Cardiac muscle cell (in vitro differentiated cells and primary cell): ENCODE data around the gene MT3. TPM values are rescaled to one million over a fixed set of nuclear protein-coding genes. Genes with fewer than 3 reads are reported as not detected.

Experiments
- DNase-seq, 2 donors: peaks; one replicate each; pipeline versions ENCODE4 v3.0.0 to v3.0.0-alpha.2; 2010 to 2017; ENCODE audit warnings: low read depth in 1 of 2, low spot score in 1 of 2
- H3K27ac ChIP-seq: fragments of 200-600 bp; sonication (generic); 2 replicates; pipeline ENCODE4 v1.5.1; 2016
- H3K27me3 ChIP-seq: fragments of 200-600 bp; sonication (generic); 2 replicates; pipeline ENCODE4 v1.6.0; 2016; ENCODE audit warnings: control low read depth
- H3K36me3 ChIP-seq: fragments of 200-600 bp; sonication (generic); 2 replicates; pipeline ENCODE4 v1.5.1; 2016; ENCODE audit warnings: control low read depth
- H3K4me1 ChIP-seq: fragments of 200-600 bp; sonication (generic); 2 replicates; pipeline ENCODE4 v1.8.1; 2017; ENCODE audit warnings: low read depth, mild to moderate bottlenecking, mixed run types
- H3K4me3 ChIP-seq: fragments of 200-600 bp; sonication (generic); 2 replicates; pipeline ENCODE4 v1.5.1; 2016; ENCODE audit warnings: mild to moderate bottlenecking
- H3K9me3 ChIP-seq: fragments of 200-600 bp; sonication (generic); 2 replicates; pipeline ENCODE4 v1.5.1; 2017; ENCODE audit warnings: low read depth, mild to moderate bottlenecking, control low read depth
- polyA plus RNA-seq: library from polyadenylated mRNA; unstranded; fragments of >200 nt; fragmentation: Nextera tagmentation; extraction: Ambion mirVana; gene quantifications from 2 replicates; pipeline ENCODE4 v1.2.1, GENCODE V29; 2016
- total RNA-seq: library from RNA; depleted of rRNA; stranded (reverse); fragments of >200 nt; gene quantifications from 2 replicates; pipeline ENCODE4 v1.2.3, GENCODE V29; 2016
- TF ChIP-seq, protein P1 (sequence below): IDR thresholded peaks from 2 replicates; pipeline ENCODE4 v1.5.1; 2012; ENCODE audit warnings: low read depth, mild to moderate bottlenecking, low read length

The MT3 gene
- total and polyA plus RNA-seq, 2 experiments from 2014 or later = 1.0 TPM; not detected in 1

DNA sequence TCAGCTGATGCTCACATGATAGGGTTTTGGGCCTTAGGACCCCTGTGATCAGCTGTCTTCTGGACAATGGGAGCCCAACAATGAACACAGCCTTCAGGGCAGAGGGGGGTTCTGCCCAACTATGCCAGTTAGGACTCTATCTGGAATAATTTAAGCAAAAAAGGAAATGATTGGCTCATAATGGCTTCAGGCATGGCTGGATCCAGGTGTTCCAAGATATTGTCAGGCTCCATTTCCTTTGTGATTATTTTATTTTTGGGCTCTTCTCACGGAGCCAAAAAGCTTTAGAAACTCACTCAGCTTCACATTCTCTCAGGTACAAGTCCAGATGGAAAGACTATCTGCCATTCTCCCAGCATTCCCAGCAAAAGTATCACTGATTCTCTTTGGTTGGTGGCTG is 16.1 kb downstream of the MT3 start:
- Histone ChIP-seq H3K4me1 (peaks cover 11% of the 10 kb centered on the region), H3K36me3 (no peaks in the 10 kb centered on the region), H3K27ac (no peak overlapping the region), H3K9me3 (no peaks in the 10 kb centered on the region), H3K27me3 (peaks cover 55% of the 10 kb centered on the region), H3K4me3 (no peak overlapping the region)
- TF ChIP-seq, protein P1, sequence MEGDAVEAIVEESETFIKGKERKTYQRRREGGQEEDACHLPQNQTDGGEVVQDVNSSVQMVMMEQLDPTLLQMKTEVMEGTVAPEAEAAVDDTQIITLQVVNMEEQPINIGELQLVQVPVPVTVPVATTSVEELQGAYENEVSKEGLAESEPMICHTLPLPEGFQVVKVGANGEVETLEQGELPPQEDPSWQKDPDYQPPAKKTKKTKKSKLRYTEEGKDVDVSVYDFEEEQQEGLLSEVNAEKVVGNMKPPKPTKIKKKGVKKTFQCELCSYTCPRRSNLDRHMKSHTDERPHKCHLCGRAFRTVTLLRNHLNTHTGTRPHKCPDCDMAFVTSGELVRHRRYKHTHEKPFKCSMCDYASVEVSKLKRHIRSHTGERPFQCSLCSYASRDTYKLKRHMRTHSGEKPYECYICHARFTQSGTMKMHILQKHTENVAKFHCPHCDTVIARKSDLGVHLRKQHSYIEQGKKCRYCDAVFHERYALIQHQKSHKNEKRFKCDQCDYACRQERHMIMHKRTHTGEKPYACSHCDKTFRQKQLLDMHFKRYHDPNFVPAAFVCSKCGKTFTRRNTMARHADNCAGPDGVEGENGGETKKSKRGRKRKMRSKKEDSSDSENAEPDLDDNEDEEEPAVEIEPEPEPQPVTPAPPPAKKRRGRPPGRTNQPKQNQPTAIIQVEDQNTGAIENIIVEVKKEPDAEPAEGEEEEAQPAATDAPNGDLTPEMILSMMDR = no peak
- no peak for DNase-seq

DNA sequence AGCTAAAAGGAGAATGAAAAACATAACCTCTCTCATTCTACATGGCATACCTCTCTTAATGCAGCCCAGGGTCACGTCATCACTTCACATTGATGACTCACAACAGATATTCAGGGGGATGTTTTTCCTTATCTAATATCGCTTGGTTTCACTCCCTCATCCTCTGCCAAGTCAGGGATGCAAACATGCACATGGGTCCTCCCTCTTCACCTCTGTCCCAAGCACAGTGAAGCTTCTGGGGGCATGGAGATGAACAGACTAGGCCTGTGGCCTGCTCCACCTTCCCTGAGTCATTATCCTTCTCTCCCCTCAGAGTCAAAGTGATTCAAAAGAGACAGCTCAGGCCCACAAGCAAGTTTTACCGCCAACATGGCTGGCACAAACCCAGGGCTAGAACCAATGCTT is 16.7 kb downstream of the MT3 start:
- H3K9me3 ChIP-seq = no peaks in the 10 kb centered on the region
- TF ChIP-seq, protein P1 = no peak
- H3K36me3 ChIP-seq = no peaks in the 10 kb centered on the region
- DNase-seq = no peak
- H3K4me3 ChIP-seq = no peak overlapping the region
- H3K4me1 ChIP-seq = peaks cover 11% of the 10 kb centered on the region
- no peak overlapping the region for H3K27ac ChIP-seq
- peaks cover 57% of the 10 kb centered on the region for H3K27me3 ChIP-seq

DNA sequence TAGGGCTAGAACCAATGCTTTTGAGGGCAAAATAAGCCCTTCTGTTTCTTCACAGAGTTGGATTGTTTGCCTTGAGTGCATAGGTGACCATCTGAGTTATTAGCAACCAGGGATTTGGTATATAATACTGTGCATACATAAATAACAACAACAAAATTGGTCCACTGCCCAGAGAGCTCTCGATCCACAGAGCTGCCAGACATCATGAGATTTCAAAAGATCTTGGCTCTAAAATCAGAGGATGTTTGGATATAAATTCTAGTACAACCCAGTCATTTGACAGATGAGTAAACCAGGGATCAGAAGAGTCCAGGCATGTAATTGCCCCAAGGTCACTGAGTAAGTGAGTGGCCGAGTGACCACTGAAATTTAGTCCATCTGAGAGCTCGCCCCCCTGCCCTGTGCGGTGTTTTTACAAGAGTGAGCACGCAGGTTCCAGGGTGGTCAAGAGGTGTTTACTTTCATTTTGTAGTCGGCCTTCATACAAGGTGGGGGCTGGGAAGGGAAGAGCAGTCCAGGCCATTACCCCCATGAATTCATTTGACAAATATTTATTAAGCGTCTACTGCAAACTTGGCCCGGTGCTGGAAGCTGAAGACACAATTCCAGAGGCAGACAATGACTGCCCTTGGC is 17.3 kb downstream of the MT3 start:
- Histone ChIP-seq H3K27me3 (peaks cover 57% of the 10 kb centered on the region), H3K9me3 (no peaks in the 10 kb centered on the region), H3K36me3 (no peaks in the 10 kb centered on the region), H3K4me1 (peaks cover 11% of the 10 kb centered on the region), H3K4me3 (no peak overlapping the region), H3K27ac (no peak overlapping the region)
- DNase-seq = peak in 1 of 2 donors; percentile 87
- TF ChIP-seq, protein P1 = no peak

DNA sequence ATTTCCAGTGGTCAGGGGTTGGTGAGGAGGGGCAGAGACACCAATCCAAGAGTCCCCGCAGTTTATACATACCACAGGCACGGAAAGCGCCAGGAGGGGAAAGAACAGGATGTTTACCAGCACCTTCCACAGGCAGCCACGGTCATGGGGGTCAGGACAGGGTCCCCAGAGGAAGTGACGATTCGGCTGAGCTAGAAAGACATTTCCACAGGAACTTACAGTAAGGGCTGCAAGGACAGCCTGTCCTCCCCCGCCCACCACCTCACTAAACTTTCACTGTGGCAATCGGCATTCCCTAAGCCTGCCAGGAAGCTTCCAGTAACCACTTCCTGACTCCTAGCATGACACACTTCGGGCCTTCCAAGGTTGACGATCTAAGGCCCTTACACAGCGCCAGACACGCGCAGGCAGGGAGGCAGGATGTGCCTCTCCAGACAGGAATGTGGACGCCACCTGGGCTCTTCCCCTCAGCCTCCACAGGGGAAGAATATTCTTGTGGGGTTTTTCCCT is 17.8 kb downstream of the MT3 start:
- no peak overlapping the region for H3K4me3 ChIP-seq
- DNase-seq = peak in 1 of 2 donors; percentile 99

DNA sequence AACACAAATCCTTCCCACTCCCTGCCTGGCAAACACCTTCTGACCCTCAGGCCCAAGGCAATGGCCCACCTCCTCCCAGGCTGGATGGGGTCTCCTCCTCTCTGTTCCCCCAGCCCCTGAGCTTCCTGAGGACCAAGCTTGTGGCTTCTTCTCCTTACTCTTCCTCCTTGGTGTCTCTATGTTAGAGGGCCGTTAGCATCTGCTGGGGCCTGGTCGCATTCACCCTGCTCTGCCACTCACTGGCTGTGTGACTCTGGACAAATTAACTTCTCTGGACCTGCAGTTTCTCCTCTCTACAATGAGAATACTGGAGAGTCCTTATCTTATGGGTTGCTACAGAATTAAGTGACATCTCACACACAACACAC is 18.3 kb downstream of the MT3 start:
- Histone ChIP-seq H3K27ac (no peak overlapping the region), H3K4me1 (peaks cover 11% of the 10 kb centered on the region), H3K27me3 (peaks cover 57% of the 10 kb centered on the region), H3K9me3 (no peaks in the 10 kb centered on the region), H3K36me3 (no peaks in the 10 kb centered on the region), H3K4me3 (no peak overlapping the region)
- DNase-seq = no peak
- TF ChIP-seq, protein P1 = no peak

More for the DNA sequence above, 17.8 kb downstream of the MT3 start:
- Histone ChIP-seq H3K36me3 (no peaks in the 10 kb centered on the region), H3K27ac (no peak overlapping the region), H3K4me1 (peaks cover 11% of the 10 kb centered on the region), H3K9me3 (no peaks in the 10 kb centered on the region), H3K27me3 (peaks cover 57% of the 10 kb centered on the region)
- TF ChIP-seq, protein P1 = no peak
